Midbrain (tissue), 1 donor: ENCODE measurements around the gene MBP.
"Not testable (repeated sequence)": the region's sequence is repeated elsewhere in the genome, so short reads cannot be mapped to it uniquely, and the experiment has no call there.

ENCODE experiments used
- DNase-seq: peaks from one replicate; lab custom pipeline; 2025; lab: John Stamatoyannopoulos, UW

The MBP gene

GRCh38 chr18:77022116-77022515, 110.5 kb downstream of the MBP start:
- DNase-seq: no peak

- not testable (repeated sequence) for DNase-seq
Measured at GRCh38 chr18:77021478-77021877, 111.1 kb downstream of the MBP start.

DNA sequence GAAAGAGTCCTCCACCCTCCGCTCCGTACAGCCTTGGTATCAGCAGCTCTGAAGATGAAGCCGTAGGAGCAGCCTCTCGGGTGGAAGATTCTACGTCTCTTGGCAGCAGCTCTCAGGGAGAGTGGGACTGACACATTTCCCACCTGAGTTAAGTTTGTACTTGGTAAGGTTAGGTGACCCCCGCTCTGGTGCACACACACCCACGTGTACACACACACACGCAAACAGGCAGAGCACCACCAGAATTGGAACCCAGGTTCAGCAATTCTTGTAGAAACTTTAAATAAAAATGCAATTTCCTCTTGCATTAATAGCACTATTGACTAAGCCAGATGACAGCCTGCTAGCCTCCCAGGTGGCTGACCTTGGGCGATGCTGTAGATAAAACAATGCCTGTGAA, 111.5 kb downstream of the MBP start:
- DNase-seq: no peak

DNA sequence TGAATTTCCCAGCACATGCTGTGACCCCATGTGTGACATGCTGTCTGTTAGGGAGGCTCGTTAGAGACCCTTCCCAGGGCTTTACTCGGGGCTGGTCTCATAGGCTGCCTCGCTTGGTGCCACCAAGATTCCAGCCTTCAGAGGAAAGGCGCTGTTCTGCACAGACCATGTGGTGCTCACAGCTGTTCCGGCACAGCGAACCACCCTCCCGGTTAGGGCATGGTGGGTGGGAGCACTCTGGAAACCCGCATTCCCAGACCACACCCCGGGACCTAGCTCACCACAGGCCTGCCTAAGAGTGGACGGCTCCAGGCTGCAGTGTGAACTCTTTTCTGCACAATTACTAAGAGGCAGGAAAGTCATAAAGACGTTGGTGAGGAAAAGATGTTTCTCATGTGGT, 112.0 kb downstream of the MBP start:
- DNase-seq: peak; percentile 59

- no peak for DNase-seq
Measured at GRCh38 chr18:77019641-77020040, 112.9 kb downstream of the MBP start.

- DNase-seq: not testable (repeated sequence)
Measured at GRCh38 chr18:77018650-77019049, 113.9 kb downstream of the MBP start.

DNA sequence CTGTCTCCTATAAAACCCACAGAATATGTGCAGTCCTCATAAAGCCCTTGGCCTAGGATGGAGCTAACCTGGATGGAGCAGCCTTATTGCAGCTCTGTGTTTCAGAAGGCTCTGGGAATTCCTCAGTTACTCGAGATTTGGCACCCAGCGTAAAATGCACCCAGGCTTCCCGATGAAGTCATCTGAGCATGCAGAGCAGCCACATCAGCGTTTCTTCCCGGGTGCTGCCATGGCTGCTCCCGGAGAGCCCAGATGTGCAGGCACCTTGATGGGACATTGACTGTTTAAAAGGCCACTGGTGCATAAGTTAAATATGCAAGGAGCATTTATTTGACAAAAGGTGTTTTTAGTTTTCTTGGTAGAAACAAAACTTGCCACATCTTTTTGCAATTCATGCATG, 115.2 kb downstream of the MBP start:
- DNase-seq: peak; percentile 80

GRCh38 chr18:77016936-77017335, 115.6 kb downstream of the MBP start:
- DNase-seq: peak; percentile 94

- no peak for DNase-seq
Measured at GRCh38 chr18:77015771-77016710, 116.5 kb downstream of the MBP start.

GRCh38 chr18:77015169-77015568, 117.4 kb downstream of the MBP start:
- peak; percentile 28 for DNase-seq

DNA sequence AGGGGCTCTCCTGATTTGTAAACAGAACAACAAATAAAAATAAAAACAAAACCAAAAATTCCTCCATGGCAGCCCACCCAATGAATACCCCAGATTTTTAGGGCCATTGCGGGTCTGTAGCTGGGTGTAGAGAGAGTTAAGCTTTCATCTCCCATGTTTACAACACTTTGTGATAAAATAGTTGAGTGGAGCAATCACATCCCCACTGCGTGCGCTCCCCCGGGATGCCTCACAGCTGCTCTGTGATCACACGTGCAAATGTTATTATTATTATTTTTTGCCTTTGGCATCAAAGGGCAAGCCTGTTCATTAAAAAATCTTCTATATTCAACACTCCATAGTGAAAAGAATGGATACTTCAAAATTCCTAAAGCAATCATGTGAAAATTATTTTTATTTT, 118.0 kb downstream of the MBP start:
- DNase-seq: no peak

- DNase-seq: peak; percentile 72
Measured at GRCh38 chr18:77013811-77014521, 118.6 kb downstream of the MBP start.

DNA sequence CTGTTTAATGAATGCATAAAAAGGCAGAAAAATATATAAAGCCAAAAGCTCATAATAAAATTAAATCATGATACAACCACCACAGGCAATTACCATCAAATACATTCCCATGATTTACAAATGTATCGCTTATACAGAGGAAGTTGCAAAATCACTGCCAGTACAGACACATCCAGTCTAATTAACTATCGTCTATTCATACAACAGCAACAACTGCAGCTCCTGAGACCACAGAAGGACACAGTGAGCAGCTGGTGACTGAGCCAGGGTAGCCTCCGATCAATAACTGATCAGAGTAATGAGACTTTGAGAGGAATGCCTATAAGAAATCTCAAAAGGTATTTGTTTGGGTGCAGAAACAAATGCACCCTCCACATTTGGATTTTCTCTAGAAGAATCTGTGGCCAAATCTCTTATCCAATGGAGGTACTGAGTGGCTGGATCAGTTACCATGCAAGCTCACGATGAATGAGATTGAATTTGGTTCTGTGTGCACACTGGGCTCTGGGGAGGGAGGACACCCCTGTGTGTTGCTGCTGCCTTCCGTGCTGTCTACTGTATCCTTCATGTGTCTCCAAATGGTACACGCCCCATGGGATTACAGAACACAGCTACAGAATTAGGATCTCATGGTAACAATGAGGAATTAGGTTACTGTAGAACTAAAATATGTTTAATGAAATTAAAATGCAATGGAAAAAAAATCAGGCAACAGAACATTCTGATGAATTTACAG, 119.6 kb downstream of the MBP start:
- DNase-seq: no peak

DNA sequence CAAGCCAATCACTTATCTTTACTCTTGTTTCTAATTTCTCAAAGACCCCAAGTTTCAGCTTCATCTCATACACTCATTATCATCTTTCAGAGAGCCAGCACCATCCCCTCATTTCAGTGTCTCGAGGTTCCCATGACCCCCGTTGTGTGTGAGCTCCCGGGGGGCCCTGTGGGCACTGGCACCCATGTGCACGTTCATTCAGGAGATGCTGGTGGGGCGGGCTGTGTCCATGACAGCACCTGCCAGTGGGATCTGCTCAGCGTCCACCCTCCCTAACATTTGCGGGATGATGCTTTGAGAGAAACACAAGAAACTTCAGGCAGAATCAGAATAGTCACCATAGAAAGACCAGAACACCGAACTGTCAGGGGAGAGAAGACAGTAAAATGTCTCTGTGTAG, 120.5 kb downstream of the MBP start:
- DNase-seq: no peak

GRCh38 chr18:77009675-77010074, 122.9 kb downstream of the MBP start:
- DNase-seq: no peak

GRCh38 chr18:77008576-77009315, 123.8 kb downstream of the MBP start:
- no peak for DNase-seq

DNA sequence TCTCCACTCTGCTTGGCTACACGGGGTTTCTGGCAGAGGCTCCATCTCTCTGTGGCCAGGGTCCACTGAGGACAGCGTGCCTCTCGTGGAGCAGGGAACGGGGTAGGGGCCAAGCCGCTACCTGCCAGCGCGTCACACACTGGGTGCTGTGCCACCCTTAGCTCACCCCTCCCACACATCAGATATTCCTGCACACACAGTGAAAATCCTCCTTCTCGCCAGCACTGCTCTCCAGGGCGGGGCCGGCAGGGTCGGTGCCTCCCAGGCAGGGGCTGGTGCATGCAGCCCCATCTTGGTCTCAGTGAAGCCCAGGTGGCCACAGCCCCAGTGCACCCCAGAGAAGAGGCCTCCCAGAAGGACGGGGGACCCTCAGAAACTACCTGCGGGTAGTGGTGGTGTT, 124.6 kb downstream of the MBP start:
- DNase-seq: no peak

GRCh38 chr18:77007251-77007650, 125.3 kb downstream of the MBP start:
- no peak for DNase-seq

- DNase-seq: peak; percentile 57
Measured at GRCh38 chr18:77006305-77007175, 126.0 kb downstream of the MBP start.

- no peak for DNase-seq
Measured at GRCh38 chr18:77005651-77006195, 126.9 kb downstream of the MBP start.
